ENCODE results near the gene HYAL3. TPM values are rescaled to one million over a fixed set of nuclear protein-coding genes. Genes with fewer than 3 reads are reported as not detected.

Gene HYAL3
- total RNA-seq, 2 donors from 2014 or later = 0.35 to 1.4 TPM

DNA sequence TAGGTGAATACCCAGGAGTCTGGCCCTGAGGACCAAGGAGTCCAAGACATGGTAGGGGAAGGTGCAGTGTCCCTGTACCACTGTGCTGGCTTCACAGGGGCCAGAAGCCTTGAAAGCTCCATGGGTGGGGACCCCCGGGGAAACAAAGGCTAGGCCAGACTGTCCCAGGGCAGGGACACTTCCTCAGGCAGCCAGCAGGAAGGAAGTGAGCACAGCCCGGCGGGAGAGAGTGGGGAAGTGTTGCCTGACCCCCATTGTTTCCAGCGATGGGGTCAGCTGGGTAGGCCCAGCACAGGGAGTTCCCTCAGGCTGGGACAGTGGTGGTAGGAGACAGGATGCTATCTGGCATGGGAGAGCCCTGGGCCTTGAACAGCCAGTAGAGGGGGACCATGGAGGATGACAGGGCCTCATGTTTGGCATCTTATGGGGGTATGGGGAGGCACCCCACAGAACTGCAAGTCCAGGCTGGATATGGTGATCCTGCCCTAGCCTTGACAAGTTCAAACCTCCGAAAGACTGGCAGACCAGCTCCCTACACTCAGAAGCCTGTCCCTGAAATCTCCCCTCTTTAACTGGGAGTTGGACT lies 24.5 kb upstream of the HYAL3 start:
- Histone ChIP-seq H3K4me1 (ENCODE audit: control insufficient read depth in 1 of 2, low read depth in 2 of 2) (peaks cover 29 to 50% of the 10 kb centered on the region in 2 donors), H3K27me3 (replicated peaks; ENCODE audit: insufficient read depth) (no peaks in the 10 kb centered on the region), H3K4me3 (no peak overlapping the region), H3K9me3 (no peaks in the 10 kb centered on the region), H3K27ac (peak overlapping the region; percentile 8 to 91), H3K36me3 (peaks cover 7% of the 10 kb centered on the region)
- TF ChIP-seq, protein P1, sequence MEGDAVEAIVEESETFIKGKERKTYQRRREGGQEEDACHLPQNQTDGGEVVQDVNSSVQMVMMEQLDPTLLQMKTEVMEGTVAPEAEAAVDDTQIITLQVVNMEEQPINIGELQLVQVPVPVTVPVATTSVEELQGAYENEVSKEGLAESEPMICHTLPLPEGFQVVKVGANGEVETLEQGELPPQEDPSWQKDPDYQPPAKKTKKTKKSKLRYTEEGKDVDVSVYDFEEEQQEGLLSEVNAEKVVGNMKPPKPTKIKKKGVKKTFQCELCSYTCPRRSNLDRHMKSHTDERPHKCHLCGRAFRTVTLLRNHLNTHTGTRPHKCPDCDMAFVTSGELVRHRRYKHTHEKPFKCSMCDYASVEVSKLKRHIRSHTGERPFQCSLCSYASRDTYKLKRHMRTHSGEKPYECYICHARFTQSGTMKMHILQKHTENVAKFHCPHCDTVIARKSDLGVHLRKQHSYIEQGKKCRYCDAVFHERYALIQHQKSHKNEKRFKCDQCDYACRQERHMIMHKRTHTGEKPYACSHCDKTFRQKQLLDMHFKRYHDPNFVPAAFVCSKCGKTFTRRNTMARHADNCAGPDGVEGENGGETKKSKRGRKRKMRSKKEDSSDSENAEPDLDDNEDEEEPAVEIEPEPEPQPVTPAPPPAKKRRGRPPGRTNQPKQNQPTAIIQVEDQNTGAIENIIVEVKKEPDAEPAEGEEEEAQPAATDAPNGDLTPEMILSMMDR (IDR thresholded peaks at IDR 0.05) = no peak
- ATAC-seq (ENCODE audit: insufficient number of reproducible peaks, low FRiP score, low read depth) (no peak), DNase-seq (ENCODE audit: low spot score) (no peak)

DNA sequence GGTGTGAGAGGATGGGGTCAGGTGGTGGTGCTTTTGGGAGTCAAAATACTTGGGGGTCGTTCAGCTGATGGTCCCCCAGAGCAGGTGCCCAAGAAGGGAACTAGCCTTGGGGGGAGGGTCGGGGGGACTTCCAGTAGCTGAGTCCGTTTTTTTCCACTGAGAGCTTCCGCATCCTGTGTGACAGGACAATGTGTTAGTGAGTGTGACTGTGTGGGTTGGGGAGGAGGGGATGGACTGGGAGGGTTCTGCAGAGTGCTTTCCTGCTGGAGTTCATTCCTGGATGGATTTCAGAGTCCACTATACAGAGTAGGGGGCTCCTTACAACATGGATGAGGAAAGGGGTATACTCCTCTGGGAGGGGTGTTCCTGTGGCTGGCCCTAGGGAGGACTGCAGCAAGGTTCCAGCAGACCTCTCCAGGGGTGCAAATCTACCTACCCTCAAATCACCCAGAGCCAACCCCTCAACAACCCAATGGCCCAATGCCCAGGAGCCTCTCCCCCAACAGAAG lies 23.9 kb upstream of the HYAL3 start:
- TF ChIP-seq, protein P1 (IDR thresholded peaks at IDR 0.05) = no peak
- DNase-seq (ENCODE audit: low spot score) (no peak), ATAC-seq (ENCODE audit: insufficient number of reproducible peaks, low FRiP score, low read depth) (no peak)
- H3K9me3 ChIP-seq = no peaks in the 10 kb centered on the region
- peak overlapping the region; percentile 73 for H3K4me3 ChIP-seq
- H3K36me3 ChIP-seq = peaks cover 8% of the 10 kb centered on the region
- H3K27me3 ChIP-seq (replicated peaks; ENCODE audit: insufficient read depth) = no peaks in the 10 kb centered on the region
- peak overlapping the region; percentile 8 to 91 for H3K27ac ChIP-seq
- peaks cover 27 to 51% of the 10 kb centered on the region in 2 donors for H3K4me1 ChIP-seq (ENCODE audit: control insufficient read depth in 1 of 2, low read depth in 2 of 2)

DNA sequence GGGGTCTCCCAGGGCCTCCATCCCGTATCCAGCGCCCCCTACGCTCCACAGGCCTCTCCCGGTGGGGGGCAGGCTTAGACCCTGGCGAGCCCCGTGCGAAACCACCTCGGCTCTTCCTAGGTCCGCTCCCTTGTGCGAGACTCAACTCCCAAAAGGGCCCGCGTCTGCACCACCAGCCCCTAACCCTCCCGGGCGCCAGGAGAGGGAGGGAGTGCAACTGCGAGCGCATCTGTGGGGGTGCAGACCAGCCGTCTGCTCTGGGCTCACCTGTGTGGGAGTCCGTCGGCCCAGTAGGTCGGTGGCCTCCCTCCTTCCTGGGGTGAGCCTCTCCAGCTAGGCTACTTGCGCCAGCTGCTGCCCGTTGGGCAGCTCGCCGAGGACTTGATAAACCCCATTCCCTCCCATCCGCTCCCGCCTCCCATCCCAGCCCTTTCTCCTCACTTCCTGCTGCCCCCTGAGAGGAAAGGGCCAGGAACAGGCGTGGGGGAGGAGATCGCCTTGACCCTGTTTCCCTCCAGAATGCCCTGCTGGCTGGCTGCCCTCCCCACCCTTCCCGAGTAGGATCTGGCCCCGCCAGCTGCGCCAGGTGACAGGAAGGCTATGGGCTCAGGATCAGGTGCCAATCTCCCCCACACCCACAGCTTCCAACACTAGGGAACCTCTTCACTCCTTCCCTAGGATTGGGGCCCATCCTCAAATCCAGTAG lies 23.3 kb upstream of the HYAL3 start, which contains the start of gene HYAL2:
TSS of gene HYAL2 (minus strand) at position 360 of the 706 bp plus-strand sequence. CDS start 2,256 bp downstream, outside the sequence.
- TF ChIP-seq, protein P1 (IDR thresholded peaks at IDR 0.05) = no peak

GRCh38 chr3:50322115-50322385 lies 22.8 kb upstream of the HYAL3 start:
- DNase-seq (ENCODE audit: low spot score) = no peak

More for the DNA sequence above, 23.3 kb upstream of the HYAL3 start, which contains the start of gene HYAL2:
- Histone ChIP-seq H3K27ac (peak within 1 kb of the TSS; percentile 91 to 97), H3K27me3 (replicated peaks; ENCODE audit: insufficient read depth) (no peaks in the 10 kb centered on the region), H3K36me3 (peaks cover 10% of the 10 kb centered on the region), H3K9me3 (no peaks in the 10 kb centered on the region), H3K4me1 (ENCODE audit: control insufficient read depth in 1 of 2, low read depth in 2 of 2) (peaks cover 33 to 55% of the 10 kb centered on the region in 2 donors), H3K4me3 (peak within 1 kb of the TSS; percentile 73)
- DNase-seq (ENCODE audit: low spot score) (no peak), ATAC-seq (ENCODE audit: insufficient number of reproducible peaks, low FRiP score, low read depth) (no peak)

More at GRCh38 chr3:50322115-50322385, 22.8 kb upstream of the HYAL3 start:
- Histone ChIP-seq H3K36me3 (peaks cover 10% of the 10 kb centered on the region), H3K4me3 (peak overlapping the region; percentile 73), H3K27me3 (replicated peaks; ENCODE audit: insufficient read depth) (no peaks in the 10 kb centered on the region), H3K9me3 (no peaks in the 10 kb centered on the region), H3K4me1 (ENCODE audit: control insufficient read depth in 1 of 2, low read depth in 2 of 2) (peaks cover 29 to 50% of the 10 kb centered on the region in 2 donors), H3K27ac (peak overlapping the region; percentile 91 to 97)
- ATAC-seq (ENCODE audit: insufficient number of reproducible peaks, low FRiP score, low read depth) = no peak
- TF ChIP-seq, protein P1 (IDR thresholded peaks at IDR 0.05) = no peak

Data from thoracic aorta (tissue), 2 donors.